Middle frontal gyrus (tissue), 1 donor: Measurements from ENCODE around the gene ADAMTS16.

Experiments used
- DNase-seq: peaks from one replicate; pipeline ENCODE4 v3.0.0-alpha.2; 2015; ENCODE audit warnings: low spot score; ENCODE audit errors: extremely low spot score

Gene ADAMTS16

GRCh38 chr5:5278815-5279381 lies 138.8 kb downstream of the ADAMTS16 start:
- no peak for DNase-seq

GRCh38 chr5:5285906-5286305 lies 145.8 kb downstream of the ADAMTS16 start:
- no peak for DNase-seq

- DNase-seq = no peak
These were observed 147.3 kb downstream of the ADAMTS16 start for GRCh38 chr5:5287419-5287818.

- DNase-seq = no peak
These were observed 148.1 kb downstream of the ADAMTS16 start for GRCh38 chr5:5288201-5288600.

- DNase-seq = no peak
These were observed 149.4 kb downstream of the ADAMTS16 start for GRCh38 chr5:5289537-5289936.

- no peak for DNase-seq
These were observed 150.7 kb downstream of the ADAMTS16 start for GRCh38 chr5:5290674-5291334.

- DNase-seq = no peak
These were observed 151.2 kb downstream of the ADAMTS16 start for GRCh38 chr5:5291357-5291756.

- DNase-seq = no peak
These were observed 152.9 kb downstream of the ADAMTS16 start for GRCh38 chr5:5293029-5293428.

GRCh38 chr5:5294429-5294828 lies 154.3 kb downstream of the ADAMTS16 start:
- DNase-seq = no peak

- DNase-seq = peak; percentile 75
These were observed 155.2 kb downstream of the ADAMTS16 start for GRCh38 chr5:5295351-5295750.

GRCh38 chr5:5296051-5296450 lies 155.9 kb downstream of the ADAMTS16 start:
- DNase-seq = no peak

- DNase-seq = no peak
These were observed 157.4 kb downstream of the ADAMTS16 start for GRCh38 chr5:5297432-5298067.

GRCh38 chr5:5298068-5298633 lies 158.0 kb downstream of the ADAMTS16 start:
- DNase-seq = no peak

- DNase-seq = no peak
These were observed 158.9 kb downstream of the ADAMTS16 start for GRCh38 chr5:5298841-5299541.

GRCh38 chr5:5301176-5301575 lies 161.0 kb downstream of the ADAMTS16 start:
- no peak for DNase-seq

GRCh38 chr5:5302201-5302600 lies 162.1 kb downstream of the ADAMTS16 start:
- DNase-seq = no peak

- no peak for DNase-seq
These were observed 163.1 kb downstream of the ADAMTS16 start for GRCh38 chr5:5303242-5303641.

GRCh38 chr5:5304361-5305020 lies 164.4 kb downstream of the ADAMTS16 start:
- DNase-seq = no peak

- DNase-seq = no peak
These were observed 166.6 kb downstream of the ADAMTS16 start for GRCh38 chr5:5306696-5307095.

- DNase-seq = no peak
These were observed 168.2 kb downstream of the ADAMTS16 start for GRCh38 chr5:5308319-5308718.

- DNase-seq = no peak
These were observed 169.5 kb downstream of the ADAMTS16 start for GRCh38 chr5:5309645-5310044.
